Measurements from ENCODE around the gene GPR21. TPM values are rescaled to one million over a fixed set of nuclear protein-coding genes. Genes with fewer than 3 reads are reported as not detected.
A peak's percentile ranks its signal among the peaks of the same experiment; 100 is the strongest.

GPR21 gene
- total and polyA plus RNA-seq, 2 of the 13 experiments (the other 11 are each of a cell fraction or from before 2014, with no cell fraction given) = 0.29 to 0.32 TPM

DNA sequence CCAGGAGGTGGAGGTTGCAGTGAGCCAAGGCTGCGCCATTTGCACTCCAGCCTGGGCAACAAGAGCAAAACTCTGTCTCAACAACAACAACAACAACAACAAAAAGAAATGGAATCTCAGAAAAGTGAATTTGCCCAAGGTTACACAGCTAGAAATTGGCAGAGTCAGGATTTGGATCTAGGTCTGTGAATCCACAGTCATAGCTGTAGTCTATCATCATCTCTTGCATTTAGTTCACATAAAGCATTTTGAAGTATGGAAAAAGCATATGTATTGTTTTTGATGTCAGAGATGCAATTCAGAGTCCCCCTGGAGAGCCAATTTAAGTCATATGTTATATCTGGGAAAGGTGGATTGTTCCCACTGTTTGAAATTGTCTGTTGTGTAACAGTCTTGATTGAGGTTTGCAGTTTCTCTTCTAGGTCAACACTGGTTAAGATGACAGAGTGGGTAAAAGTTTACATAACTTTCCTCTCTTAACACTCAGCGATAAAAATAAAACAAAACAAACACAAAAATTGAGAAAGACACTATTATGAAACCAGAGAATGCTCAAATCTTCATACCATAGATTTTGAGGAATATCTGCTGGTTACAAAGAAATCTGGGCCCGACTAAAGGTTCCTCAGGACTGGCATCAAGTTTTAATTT, 21.5 kb upstream of the GPR21 start (continued):
- TF ChIP-seq, protein P1, sequence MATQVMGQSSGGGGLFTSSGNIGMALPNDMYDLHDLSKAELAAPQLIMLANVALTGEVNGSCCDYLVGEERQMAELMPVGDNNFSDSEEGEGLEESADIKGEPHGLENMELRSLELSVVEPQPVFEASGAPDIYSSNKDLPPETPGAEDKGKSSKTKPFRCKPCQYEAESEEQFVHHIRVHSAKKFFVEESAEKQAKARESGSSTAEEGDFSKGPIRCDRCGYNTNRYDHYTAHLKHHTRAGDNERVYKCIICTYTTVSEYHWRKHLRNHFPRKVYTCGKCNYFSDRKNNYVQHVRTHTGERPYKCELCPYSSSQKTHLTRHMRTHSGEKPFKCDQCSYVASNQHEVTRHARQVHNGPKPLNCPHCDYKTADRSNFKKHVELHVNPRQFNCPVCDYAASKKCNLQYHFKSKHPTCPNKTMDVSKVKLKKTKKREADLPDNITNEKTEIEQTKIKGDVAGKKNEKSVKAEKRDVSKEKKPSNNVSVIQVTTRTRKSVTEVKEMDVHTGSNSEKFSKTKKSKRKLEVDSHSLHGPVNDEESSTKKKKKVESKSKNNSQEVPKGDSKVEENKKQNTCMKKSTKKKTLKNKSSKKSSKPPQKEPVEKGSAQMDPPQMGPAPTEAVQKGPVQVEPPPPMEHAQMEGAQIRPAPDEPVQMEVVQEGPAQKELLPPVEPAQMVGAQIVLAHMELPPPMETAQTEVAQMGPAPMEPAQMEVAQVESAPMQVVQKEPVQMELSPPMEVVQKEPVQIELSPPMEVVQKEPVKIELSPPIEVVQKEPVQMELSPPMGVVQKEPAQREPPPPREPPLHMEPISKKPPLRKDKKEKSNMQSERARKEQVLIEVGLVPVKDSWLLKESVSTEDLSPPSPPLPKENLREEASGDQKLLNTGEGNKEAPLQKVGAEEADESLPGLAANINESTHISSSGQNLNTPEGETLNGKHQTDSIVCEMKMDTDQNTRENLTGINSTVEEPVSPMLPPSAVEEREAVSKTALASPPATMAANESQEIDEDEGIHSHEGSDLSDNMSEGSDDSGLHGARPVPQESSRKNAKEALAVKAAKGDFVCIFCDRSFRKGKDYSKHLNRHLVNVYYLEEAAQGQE (IDR thresholded peaks at IDR 0.05; ENCODE audit: borderline replicate concordance in 1 of 2, low read depth in 1 of 2, low read length in 2 of 2) = no peak
- TF ChIP-seq, protein P2, sequence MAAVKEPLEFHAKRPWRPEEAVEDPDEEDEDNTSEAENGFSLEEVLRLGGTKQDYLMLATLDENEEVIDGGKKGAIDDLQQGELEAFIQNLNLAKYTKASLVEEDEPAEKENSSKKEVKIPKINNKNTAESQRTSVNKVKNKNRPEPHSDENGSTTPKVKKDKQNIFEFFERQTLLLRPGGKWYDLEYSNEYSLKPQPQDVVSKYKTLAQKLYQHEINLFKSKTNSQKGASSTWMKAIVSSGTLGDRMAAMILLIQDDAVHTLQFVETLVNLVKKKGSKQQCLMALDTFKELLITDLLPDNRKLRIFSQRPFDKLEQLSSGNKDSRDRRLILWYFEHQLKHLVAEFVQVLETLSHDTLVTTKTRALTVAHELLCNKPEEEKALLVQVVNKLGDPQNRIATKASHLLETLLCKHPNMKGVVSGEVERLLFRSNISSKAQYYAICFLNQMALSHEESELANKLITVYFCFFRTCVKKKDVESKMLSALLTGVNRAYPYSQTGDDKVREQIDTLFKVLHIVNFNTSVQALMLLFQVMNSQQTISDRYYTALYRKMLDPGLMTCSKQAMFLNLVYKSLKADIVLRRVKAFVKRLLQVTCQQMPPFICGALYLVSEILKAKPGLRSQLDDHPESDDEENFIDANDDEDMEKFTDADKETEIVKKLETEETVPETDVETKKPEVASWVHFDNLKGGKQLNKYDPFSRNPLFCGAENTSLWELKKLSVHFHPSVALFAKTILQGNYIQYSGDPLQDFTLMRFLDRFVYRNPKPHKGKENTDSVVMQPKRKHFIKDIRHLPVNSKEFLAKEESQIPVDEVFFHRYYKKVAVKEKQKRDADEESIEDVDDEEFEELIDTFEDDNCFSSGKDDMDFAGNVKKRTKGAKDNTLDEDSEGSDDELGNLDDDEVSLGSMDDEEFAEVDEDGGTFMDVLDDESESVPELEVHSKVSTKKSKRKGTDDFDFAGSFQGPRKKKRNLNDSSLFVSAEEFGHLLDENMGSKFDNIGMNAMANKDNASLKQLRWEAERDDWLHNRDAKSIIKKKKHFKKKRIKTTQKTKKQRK (IDR thresholded peaks at IDR 0.05; ENCODE audit: low read length) = no peak
- TF ChIP-seq AHR (CRISPR knock-in tag; IDR thresholded peaks at IDR 0.05) (no peak), NCOA2 (CRISPR knock-in tag; IDR thresholded peaks at IDR 0.05) (peak; percentile 79), SNAPC2 (CRISPR knock-in tag; IDR thresholded peaks at IDR 0.05) (no peak), ZNF564 (CRISPR knock-in tag; IDR thresholded peaks at IDR 0.05) (no peak), ZNF260 (CRISPR knock-in tag; IDR thresholded peaks at IDR 0.05; ENCODE audit: borderline replicate concordance, low read depth) (no peak), CAMTA2 (CRISPR knock-in tag; IDR thresholded peaks at IDR 0.05; ENCODE audit: borderline replicate concordance) (no peak), RFX3 (CRISPR knock-in tag; IDR thresholded peaks at IDR 0.05) (no peak), SMARCC2 (IDR thresholded peaks at IDR 0.05) (no peak), FOXK1 (CRISPR knock-in tag; IDR thresholded peaks at IDR 0.05; ENCODE audit: borderline replicate concordance, low read depth) (peak; percentile 68; the same call in 1 of the 2 replicates), TOE1 (CRISPR knock-in tag; IDR thresholded peaks at IDR 0.05) (no peak), ESRRA (CRISPR knock-in tag; IDR thresholded peaks at IDR 0.05; ENCODE audit: low read depth) (no peak), ZNF3 (CRISPR knock-in tag; IDR thresholded peaks at IDR 0.05) (no peak), HNRNPLL (IDR thresholded peaks at IDR 0.05; ENCODE audit: low read depth, low read length, poor library complexity, severe bottlenecking) (no peak)
- TF ChIP-seq, protein P3, sequence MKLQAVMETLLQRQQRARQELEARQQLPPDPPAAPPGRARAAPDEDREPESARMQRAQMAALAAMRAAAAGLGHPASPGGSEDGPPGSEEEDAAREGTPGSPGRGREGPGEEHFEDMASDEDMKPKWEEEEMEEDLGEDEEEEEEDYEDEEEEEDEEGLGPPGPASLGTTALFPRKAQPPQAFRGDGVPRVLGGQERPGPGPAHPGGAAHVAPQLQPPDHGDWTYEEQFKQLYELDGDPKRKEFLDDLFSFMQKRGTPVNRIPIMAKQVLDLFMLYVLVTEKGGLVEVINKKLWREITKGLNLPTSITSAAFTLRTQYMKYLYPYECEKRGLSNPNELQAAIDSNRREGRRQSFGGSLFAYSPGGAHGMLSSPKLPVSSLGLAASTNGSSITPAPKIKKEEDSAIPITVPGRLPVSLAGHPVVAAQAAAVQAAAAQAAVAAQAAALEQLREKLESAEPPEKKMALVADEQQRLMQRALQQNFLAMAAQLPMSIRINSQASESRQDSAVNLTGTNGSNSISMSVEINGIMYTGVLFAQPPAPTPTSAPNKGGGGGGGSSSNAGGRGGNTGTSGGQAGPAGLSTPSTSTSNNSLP (IDR thresholded peaks at IDR 0.05; ENCODE audit: low read depth, low read length) = 0 out of 2 replicates have a peak, but pooled peaks have one; percentile 13
- TF ChIP-seq, protein P4, sequence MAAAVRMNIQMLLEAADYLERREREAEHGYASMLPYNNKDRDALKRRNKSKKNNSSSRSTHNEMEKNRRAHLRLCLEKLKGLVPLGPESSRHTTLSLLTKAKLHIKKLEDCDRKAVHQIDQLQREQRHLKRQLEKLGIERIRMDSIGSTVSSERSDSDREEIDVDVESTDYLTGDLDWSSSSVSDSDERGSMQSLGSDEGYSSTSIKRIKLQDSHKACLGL (CRISPR knock-in tag; IDR thresholded peaks at IDR 0.05) = no peak
- TF ChIP-seq, protein P5, sequence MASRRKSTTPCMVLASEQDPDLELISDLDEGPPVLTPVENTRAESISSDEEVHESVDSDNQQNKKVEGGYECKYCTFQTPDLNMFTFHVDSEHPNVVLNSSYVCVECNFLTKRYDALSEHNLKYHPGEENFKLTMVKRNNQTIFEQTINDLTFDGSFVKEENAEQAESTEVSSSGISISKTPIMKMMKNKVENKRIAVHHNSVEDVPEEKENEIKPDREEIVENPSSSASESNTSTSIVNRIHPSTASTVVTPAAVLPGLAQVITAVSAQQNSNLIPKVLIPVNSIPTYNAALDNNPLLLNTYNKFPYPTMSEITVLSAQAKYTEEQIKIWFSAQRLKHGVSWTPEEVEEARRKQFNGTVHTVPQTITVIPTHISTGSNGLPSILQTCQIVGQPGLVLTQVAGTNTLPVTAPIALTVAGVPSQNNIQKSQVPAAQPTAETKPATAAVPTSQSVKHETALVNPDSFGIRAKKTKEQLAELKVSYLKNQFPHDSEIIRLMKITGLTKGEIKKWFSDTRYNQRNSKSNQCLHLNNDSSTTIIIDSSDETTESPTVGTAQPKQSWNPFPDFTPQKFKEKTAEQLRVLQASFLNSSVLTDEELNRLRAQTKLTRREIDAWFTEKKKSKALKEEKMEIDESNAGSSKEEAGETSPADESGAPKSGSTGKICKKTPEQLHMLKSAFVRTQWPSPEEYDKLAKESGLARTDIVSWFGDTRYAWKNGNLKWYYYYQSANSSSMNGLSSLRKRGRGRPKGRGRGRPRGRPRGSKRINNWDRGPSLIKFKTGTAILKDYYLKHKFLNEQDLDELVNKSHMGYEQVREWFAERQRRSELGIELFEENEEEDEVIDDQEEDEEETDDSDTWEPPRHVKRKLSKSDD (CRISPR knock-in tag; IDR thresholded peaks at IDR 0.05; ENCODE audit: low read depth) = no peak
